ENCODE measurements around the gene FFAR1. TPM values are rescaled to one million over a fixed set of nuclear protein-coding genes. Genes with fewer than 3 reads are reported as not detected.

FFAR1 gene
- total and polyA plus RNA-seq, 2 experiments from 2014 or later: not detected

- Histone ChIP-seq H3K4me1 (ENCODE audit: insufficient read depth) (peaks cover 10% of the 10 kb centered on the region), H3K9me3 (ENCODE audit: low read depth) (no peaks in the 10 kb centered on the region), H2AFZ (no peak overlapping the region), H3F3A (ENCODE audit: insufficient read depth) (peaks cover 4% of the 10 kb centered on the region; the same call in 1 of the 2 replicates), H3K36me3 (ENCODE audit: low read depth) (no peaks in the 10 kb centered on the region), H3K27ac (no peak overlapping the region), H4K20me1 (ENCODE audit: insufficient read depth) (no peaks in the 10 kb centered on the region), H3K9ac (no peak overlapping the region), H3K4me2 (ENCODE audit: unreplicated experiment) (no peak overlapping the region), H3K9me2 (ENCODE audit: insufficient read depth) (no peaks in the 10 kb centered on the region), H3K4me3 (no peak overlapping the region), H3K79me2 (ENCODE audit: insufficient read depth) (no peaks in the 10 kb centered on the region), H3K27me3 (replicated peaks; ENCODE audit: insufficient read depth) (peaks cover 7% of the 10 kb centered on the region; the same call in 1 of the 2 replicates)
- DNase-seq: no peak
- in situ Hi-C loops (cut with MboI): no loop called here
- no peak for TF ChIP-seq EZH2 (IDR thresholded peaks at IDR 0.05; ENCODE audit: insufficient read depth, poor library complexity, severe bottlenecking)
- TF ChIP-seq EZH2phosphoT487 (IDR thresholded peaks at IDR 0.05; ENCODE audit: insufficient read depth, low read depth): no peak
- 81 to 85% methylated on average over 2 of the region's 2 CpGs for WGBS, 2 experiments (ENCODE audit: low coverage in 1 of 2, low lambda C conversion rate in 2 of 2, missing lambda C conversion rate in 2 of 2)
These were observed 26.4 kb upstream of the FFAR1 start for GRCh38 chr19:35321291-35321690.

- TF ChIP-seq EZH2 (IDR thresholded peaks at IDR 0.05; ENCODE audit: insufficient read depth, poor library complexity, severe bottlenecking): no peak
- no peak for TF ChIP-seq EZH2phosphoT487 (IDR thresholded peaks at IDR 0.05; ENCODE audit: insufficient read depth, low read depth)
- WGBS, 2 experiments (ENCODE audit: low coverage in 1 of 2, low lambda C conversion rate in 2 of 2, missing lambda C conversion rate in 2 of 2): 93 to 95% methylated on average over 9 of the region's 9 CpGs
- peaks cover 10% of the 10 kb centered on the region; the same call in 1 of the 2 replicates for H3K27me3 ChIP-seq (replicated peaks; ENCODE audit: insufficient read depth)
- no peaks in the 10 kb centered on the region for H3K79me2 ChIP-seq (ENCODE audit: insufficient read depth)
- no peaks in the 10 kb centered on the region for H3K9me2 ChIP-seq (ENCODE audit: insufficient read depth)
- no peaks in the 10 kb centered on the region for H3K9me3 ChIP-seq (ENCODE audit: low read depth)
- no peak overlapping the region for H3K27ac ChIP-seq
- H2AFZ ChIP-seq: no peak overlapping the region
- no peaks in the 10 kb centered on the region for H3K36me3 ChIP-seq (ENCODE audit: low read depth)
- H3K4me3 ChIP-seq: no peak overlapping the region
- H4K20me1 ChIP-seq (ENCODE audit: insufficient read depth): no peaks in the 10 kb centered on the region
- DNase-seq: no peak
- in situ Hi-C loops (cut with MboI): no loop called here
- peaks cover 10% of the 10 kb centered on the region for H3K4me1 ChIP-seq (ENCODE audit: insufficient read depth)
- H3F3A ChIP-seq (ENCODE audit: insufficient read depth): peaks cover 4% of the 10 kb centered on the region; the same call in 1 of the 2 replicates
- no peak overlapping the region for H3K4me2 ChIP-seq (ENCODE audit: unreplicated experiment)
- H3K9ac ChIP-seq: no peak overlapping the region
These were observed 25.7 kb upstream of the FFAR1 start for GRCh38 chr19:35322014-35322413.

- H3K9ac ChIP-seq: no peak overlapping the region
- no peaks in the 10 kb centered on the region for H3K9me2 ChIP-seq (ENCODE audit: insufficient read depth)
- in situ Hi-C loops (cut with MboI): no loop called here
- H4K20me1 ChIP-seq (ENCODE audit: insufficient read depth): no peaks in the 10 kb centered on the region
- no peak overlapping the region for H2AFZ ChIP-seq
- 83% methylated on average over 4 of the region's 4 CpGs for WGBS, 2 experiments (ENCODE audit: low coverage in 1 of 2, low lambda C conversion rate in 2 of 2, missing lambda C conversion rate in 2 of 2)
- H3K4me3 ChIP-seq: no peak overlapping the region
- no peak overlapping the region for H3K4me2 ChIP-seq (ENCODE audit: unreplicated experiment)
- no peak for TF ChIP-seq EZH2 (IDR thresholded peaks at IDR 0.05; ENCODE audit: insufficient read depth, poor library complexity, severe bottlenecking)
- TF ChIP-seq EZH2phosphoT487 (IDR thresholded peaks at IDR 0.05; ENCODE audit: insufficient read depth, low read depth): no peak
- H3K4me1 ChIP-seq (ENCODE audit: insufficient read depth): no peaks in the 10 kb centered on the region
- H3K27ac ChIP-seq: no peak overlapping the region
- no peak for DNase-seq
- no peaks in the 10 kb centered on the region for H3K79me2 ChIP-seq (ENCODE audit: insufficient read depth)
- H3K27me3 ChIP-seq (replicated peaks; ENCODE audit: insufficient read depth): peaks cover 30% of the 10 kb centered on the region
- no peaks in the 10 kb centered on the region for H3K9me3 ChIP-seq (ENCODE audit: low read depth)
- H3F3A ChIP-seq (ENCODE audit: insufficient read depth): no peaks in the 10 kb centered on the region
- no peaks in the 10 kb centered on the region for H3K36me3 ChIP-seq (ENCODE audit: low read depth)
These were observed 20.1 kb upstream of the FFAR1 start for GRCh38 chr19:35327642-35328041.

- Histone ChIP-seq H2AFZ (no peak within 1 kb of the TSS), H3K4me2 (ENCODE audit: unreplicated experiment) (no peak within 1 kb of the TSS), H3F3A (ENCODE audit: insufficient read depth) (no peaks in the 10 kb centered on the region), H3K27ac (no peak within 1 kb of the TSS), H4K20me1 (ENCODE audit: insufficient read depth) (no peaks in the 10 kb centered on the region), H3K9me2 (ENCODE audit: insufficient read depth) (no peaks in the 10 kb centered on the region), H3K27me3 (replicated peaks; ENCODE audit: insufficient read depth) (peaks cover 30% of the 10 kb centered on the region), H3K9me3 (ENCODE audit: low read depth) (no peaks in the 10 kb centered on the region), H3K4me3 (no peak within 1 kb of the TSS), H3K36me3 (ENCODE audit: low read depth) (no peaks in the 10 kb centered on the region), H3K9ac (no peak within 1 kb of the TSS), H3K4me1 (ENCODE audit: insufficient read depth) (no peaks in the 10 kb centered on the region), H3K79me2 (ENCODE audit: insufficient read depth) (no peaks in the 10 kb centered on the region)
- in situ Hi-C loops (cut with MboI): no loop called here
- 73 to 81% methylated on average over 12 of the region's 12 CpGs for WGBS, 2 experiments (ENCODE audit: low coverage in 1 of 2, low lambda C conversion rate in 2 of 2, missing lambda C conversion rate in 2 of 2)
- TF ChIP-seq EZH2phosphoT487 (IDR thresholded peaks at IDR 0.05; ENCODE audit: insufficient read depth, low read depth) (no peak), EZH2 (IDR thresholded peaks at IDR 0.05; ENCODE audit: insufficient read depth, poor library complexity, severe bottlenecking) (no peak)
- DNase-seq: no peak
These were observed 18.8 kb upstream of the FFAR1 start, which contains the start of gene CD22 for GRCh38 chr19:35328851-35329285. Gene CD22, plus strand, starts transcription at chr19:35329187. Its CDS starts 2,854 bp downstream, at chr19:35332041.

GRCh38 chr19:35329323-35329722 is 18.4 kb upstream of the FFAR1 start:
- Histone ChIP-seq H3K9ac (no peak overlapping the region), H3K4me1 (ENCODE audit: insufficient read depth) (no peaks in the 10 kb centered on the region), H3K9me3 (ENCODE audit: low read depth) (no peaks in the 10 kb centered on the region), H3K27ac (no peak overlapping the region), H3K9me2 (ENCODE audit: insufficient read depth) (no peaks in the 10 kb centered on the region), H3K4me2 (ENCODE audit: unreplicated experiment) (no peak overlapping the region), H3K79me2 (ENCODE audit: insufficient read depth) (no peaks in the 10 kb centered on the region), H3K27me3 (replicated peaks; ENCODE audit: insufficient read depth) (peaks cover 30% of the 10 kb centered on the region), H2AFZ (no peak overlapping the region), H4K20me1 (ENCODE audit: insufficient read depth) (no peaks in the 10 kb centered on the region), H3K36me3 (ENCODE audit: low read depth) (no peaks in the 10 kb centered on the region), H3K4me3 (no peak overlapping the region), H3F3A (ENCODE audit: insufficient read depth) (no peaks in the 10 kb centered on the region)
- WGBS, 2 experiments (ENCODE audit: low coverage in 1 of 2, low lambda C conversion rate in 2 of 2, missing lambda C conversion rate in 2 of 2): 36 to 38% methylated on average over 4 of the region's 4 CpGs
- TF ChIP-seq EZH2 (IDR thresholded peaks at IDR 0.05; ENCODE audit: insufficient read depth, poor library complexity, severe bottlenecking): no peak
- TF ChIP-seq EZH2phosphoT487 (IDR thresholded peaks at IDR 0.05; ENCODE audit: insufficient read depth, low read depth): no peak
- in situ Hi-C loops (cut with MboI): no loop called here
- no peak for DNase-seq

All from GM23248 (cell line).